Measurements from ENCODE around the gene KIFC3.
"Not testable (repeated sequence)": the region's sequence is repeated elsewhere in the genome, so short reads cannot be mapped to it uniquely, and the experiment has no call there.

The KIFC3 gene

GRCh38 chr16:57748596-57748995 lies 53.7 kb downstream of the KIFC3 start:
- 94% methylated on average over 11 of the region's 11 CpGs for WGBS
- H3K36me3 ChIP-seq (ENCODE audit: insufficient read depth, low read length): peaks cover 10% of the 10 kb centered on the region
- no peaks in the 10 kb centered on the region for H3K9me3 ChIP-seq (ENCODE audit: insufficient read depth, low read depth, low read length)
- no peaks in the 10 kb centered on the region for H3K4me1 ChIP-seq (ENCODE audit: insufficient read depth, low read length)
- H3K4me3 ChIP-seq (ENCODE audit: low read length): no peak overlapping the region
- no peak overlapping the region for H3K9ac ChIP-seq (ENCODE audit: low read depth, low read length)
- H3K27ac ChIP-seq (ENCODE audit: low read depth, low read length): no peak overlapping the region
- no peaks in the 10 kb centered on the region for H3K27me3 ChIP-seq (ENCODE audit: insufficient read depth, low read length)

DNA sequence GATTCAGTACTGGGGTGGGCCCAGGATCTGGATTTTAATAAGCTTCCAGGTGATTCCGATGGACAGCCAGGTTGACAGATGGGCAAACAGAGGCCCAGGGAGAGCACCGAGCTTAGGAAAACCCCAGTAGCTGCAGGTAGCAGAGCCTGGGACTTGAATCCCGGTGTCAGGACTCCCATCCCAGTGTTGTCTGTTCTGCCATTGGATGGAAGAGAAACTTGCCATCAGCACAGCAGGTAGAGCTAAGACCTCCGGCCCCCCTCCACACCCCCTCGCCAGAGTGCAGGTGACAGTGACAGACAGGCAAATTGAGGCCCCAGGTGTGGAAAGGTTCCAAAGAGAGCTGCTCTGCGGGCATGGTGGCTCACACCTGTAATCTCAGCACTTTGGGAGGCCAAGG lies 54.3 kb downstream of the KIFC3 start:
- 96% methylated on average over 6 of the region's 6 CpGs for WGBS
- H3K9me3 ChIP-seq (ENCODE audit: insufficient read depth, low read depth, low read length): no peaks in the 10 kb centered on the region
- no peak overlapping the region for H3K4me3 ChIP-seq (ENCODE audit: low read length)
- no peaks in the 10 kb centered on the region for H3K4me1 ChIP-seq (ENCODE audit: insufficient read depth, low read length)
- no peaks in the 10 kb centered on the region for H3K27me3 ChIP-seq (ENCODE audit: insufficient read depth, low read length)
- H3K27ac ChIP-seq (ENCODE audit: low read depth, low read length): no peak overlapping the region
- H3K9ac ChIP-seq (ENCODE audit: low read depth, low read length): no peak overlapping the region
- H3K36me3 ChIP-seq (ENCODE audit: insufficient read depth, low read length): peaks cover 10% of the 10 kb centered on the region

- Histone ChIP-seq H3K36me3 (ENCODE audit: insufficient read depth, low read length) (peaks cover 13% of the 10 kb centered on the region), H3K27ac (ENCODE audit: low read depth, low read length) (no peak overlapping the region)
- WGBS: 96% methylated on average over 12 of the region's 12 CpGs
These were observed 54.8 kb downstream of the KIFC3 start for GRCh38 chr16:57747496-57747895.

GRCh38 chr16:57747091-57747490 lies 55.2 kb downstream of the KIFC3 start:
- 93% methylated on average over 7 of the region's 7 CpGs for WGBS
- no peak overlapping the region for H3K27ac ChIP-seq (ENCODE audit: low read depth, low read length)
- peaks cover 16% of the 10 kb centered on the region for H3K36me3 ChIP-seq (ENCODE audit: insufficient read depth, low read length)

More at GRCh38 chr16:57747496-57747895, 54.8 kb downstream of the KIFC3 start:
- Histone ChIP-seq H3K4me3 (ENCODE audit: low read length) (no peak overlapping the region), H3K4me1 (ENCODE audit: insufficient read depth, low read length) (no peaks in the 10 kb centered on the region), H3K27me3 (ENCODE audit: insufficient read depth, low read length) (no peaks in the 10 kb centered on the region), H3K9ac (ENCODE audit: low read depth, low read length) (no peak overlapping the region), H3K9me3 (ENCODE audit: insufficient read depth, low read depth, low read length) (no peaks in the 10 kb centered on the region)

GRCh38 chr16:57746316-57746715 lies 56.0 kb downstream of the KIFC3 start:
- not testable (repeated sequence) for H3K27me3 ChIP-seq (ENCODE audit: insufficient read depth, low read length); H3K27ac ChIP-seq (ENCODE audit: low read depth, low read length); H3K9ac ChIP-seq (ENCODE audit: low read depth, low read length); H3K4me3 ChIP-seq (ENCODE audit: low read length); H3K4me1 ChIP-seq (ENCODE audit: insufficient read depth, low read length); H3K9me3 ChIP-seq (ENCODE audit: insufficient read depth, low read depth, low read length)
- H3K36me3 ChIP-seq (ENCODE audit: insufficient read depth, low read length): peaks cover 15% of the 10 kb centered on the region; the same call in 1 of the 2 replicates
- WGBS: 86% methylated on average over 7 of the region's 7 CpGs

More at GRCh38 chr16:57747091-57747490, 55.2 kb downstream of the KIFC3 start:
- Histone ChIP-seq H3K27me3 (ENCODE audit: insufficient read depth, low read length) (no peaks in the 10 kb centered on the region), H3K4me1 (ENCODE audit: insufficient read depth, low read length) (no peaks in the 10 kb centered on the region), H3K4me3 (ENCODE audit: low read length) (no peak overlapping the region), H3K9ac (ENCODE audit: low read depth, low read length) (no peak overlapping the region), H3K9me3 (ENCODE audit: insufficient read depth, low read depth, low read length) (no peaks in the 10 kb centered on the region)

DNA sequence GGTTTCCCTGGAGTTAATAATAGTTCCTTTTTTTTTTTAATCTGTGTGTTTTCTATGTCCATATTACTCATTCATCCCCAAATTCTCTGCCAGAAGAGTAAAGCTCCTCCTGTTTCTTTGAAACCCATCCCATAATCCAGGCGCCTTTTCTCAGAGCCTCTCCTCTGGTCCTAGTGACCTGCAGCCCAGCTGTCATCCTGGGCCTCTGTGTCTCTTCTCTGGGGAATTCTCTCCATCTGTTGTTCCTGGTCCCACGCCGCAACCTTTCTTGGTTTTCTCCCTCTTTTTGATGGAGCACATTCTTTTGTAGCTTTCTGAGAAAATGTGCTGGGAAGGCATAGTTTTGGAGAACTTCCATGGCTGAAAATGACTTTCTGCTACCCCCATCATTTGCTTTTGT lies 56.5 kb downstream of the KIFC3 start:
- Histone ChIP-seq H3K27ac (ENCODE audit: low read depth, low read length) (no peak overlapping the region), H3K27me3 (ENCODE audit: insufficient read depth, low read length) (no peaks in the 10 kb centered on the region), H3K4me3 (ENCODE audit: low read length) (no peak overlapping the region), H3K4me1 (ENCODE audit: insufficient read depth, low read length) (no peaks in the 10 kb centered on the region), H3K9me3 (ENCODE audit: insufficient read depth, low read depth, low read length) (no peaks in the 10 kb centered on the region), H3K36me3 (ENCODE audit: insufficient read depth, low read length) (peaks cover 14% of the 10 kb centered on the region; the same call in 1 of the 2 replicates), H3K9ac (ENCODE audit: low read depth, low read length) (no peak overlapping the region)
- 96% methylated on average over 3 of the region's 3 CpGs for WGBS

DNA sequence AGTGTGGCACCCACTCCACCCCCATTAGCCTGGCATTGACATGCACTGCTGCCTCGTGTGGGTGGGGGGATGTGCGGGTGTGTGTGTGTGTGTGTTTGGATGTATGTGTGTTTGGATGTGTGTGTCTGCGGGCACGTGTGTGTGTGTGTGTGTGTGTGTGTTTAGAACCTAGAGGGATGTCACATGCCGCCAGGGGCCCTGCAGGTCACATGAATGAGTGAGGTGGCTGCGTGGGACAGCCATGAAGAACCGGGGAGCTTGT lies 57.7 kb downstream of the KIFC3 start:
- Histone ChIP-seq H3K27me3 (ENCODE audit: insufficient read depth, low read length) (no peaks in the 10 kb centered on the region), H3K4me1 (ENCODE audit: insufficient read depth, low read length) (no peaks in the 10 kb centered on the region), H3K36me3 (ENCODE audit: insufficient read depth, low read length) (peaks cover 14% of the 10 kb centered on the region; the same call in 1 of the 2 replicates), H3K9ac (ENCODE audit: low read depth, low read length) (no peak overlapping the region), H3K4me3 (ENCODE audit: low read length) (no peak overlapping the region), H3K27ac (ENCODE audit: low read depth, low read length) (no peak overlapping the region), H3K9me3 (ENCODE audit: insufficient read depth, low read depth, low read length) (no peaks in the 10 kb centered on the region)
- 91% methylated on average over 7 of the region's 7 CpGs for WGBS

- H3K9me3 ChIP-seq (ENCODE audit: insufficient read depth, low read depth, low read length): no peaks in the 10 kb centered on the region
- H3K9ac ChIP-seq (ENCODE audit: low read depth, low read length): no peak overlapping the region
- no peaks in the 10 kb centered on the region for H3K27me3 ChIP-seq (ENCODE audit: insufficient read depth, low read length)
- H3K36me3 ChIP-seq (ENCODE audit: insufficient read depth, low read length): peaks cover 14% of the 10 kb centered on the region; the same call in 1 of the 2 replicates
- 90% methylated on average over 23 of the region's 23 CpGs for WGBS
- no peak overlapping the region for H3K4me3 ChIP-seq (ENCODE audit: low read length)
- H3K4me1 ChIP-seq (ENCODE audit: insufficient read depth, low read length): no peaks in the 10 kb centered on the region
- H3K27ac ChIP-seq (ENCODE audit: low read depth, low read length): no peak overlapping the region
These were observed 58.2 kb downstream of the KIFC3 start for GRCh38 chr16:57743886-57744641.

GRCh38 chr16:57743458-57743857 lies 58.8 kb downstream of the KIFC3 start:
- Histone ChIP-seq H3K4me1 (ENCODE audit: insufficient read depth, low read length) (no peaks in the 10 kb centered on the region), H3K4me3 (ENCODE audit: low read length) (no peak overlapping the region), H3K9me3 (ENCODE audit: insufficient read depth, low read depth, low read length) (no peaks in the 10 kb centered on the region), H3K9ac (ENCODE audit: low read depth, low read length) (no peak overlapping the region), H3K27ac (ENCODE audit: low read depth, low read length) (no peak overlapping the region), H3K36me3 (ENCODE audit: insufficient read depth, low read length) (peaks cover 14% of the 10 kb centered on the region; the same call in 1 of the 2 replicates), H3K27me3 (ENCODE audit: insufficient read depth, low read length) (no peaks in the 10 kb centered on the region)
- WGBS: 94% methylated on average over 7 of the region's 10 CpGs

DNA sequence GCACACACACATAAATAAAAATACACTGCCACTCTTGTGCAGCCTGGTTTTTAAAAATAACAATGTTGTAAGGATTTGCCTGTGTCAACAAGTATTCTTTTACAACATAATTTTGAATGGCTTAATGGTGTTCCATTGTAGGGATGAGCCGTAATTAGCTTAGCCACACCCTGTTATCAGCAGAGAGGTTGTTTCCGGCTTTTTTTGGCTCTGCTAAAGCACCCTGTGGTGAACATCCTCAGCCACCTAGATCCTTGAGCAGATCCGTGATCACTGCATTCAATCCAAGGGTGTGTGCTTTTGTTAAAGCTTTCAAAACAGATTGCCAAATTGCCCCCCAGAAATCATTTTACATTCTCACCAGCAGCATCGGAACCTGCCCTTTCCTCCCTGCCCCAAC lies 59.7 kb downstream of the KIFC3 start:
- 79% methylated on average over 4 of the region's 4 CpGs for WGBS
- Histone ChIP-seq H3K9me3 (ENCODE audit: insufficient read depth, low read depth, low read length) (no peaks in the 10 kb centered on the region), H3K4me1 (ENCODE audit: insufficient read depth, low read length) (no peaks in the 10 kb centered on the region)

DNA sequence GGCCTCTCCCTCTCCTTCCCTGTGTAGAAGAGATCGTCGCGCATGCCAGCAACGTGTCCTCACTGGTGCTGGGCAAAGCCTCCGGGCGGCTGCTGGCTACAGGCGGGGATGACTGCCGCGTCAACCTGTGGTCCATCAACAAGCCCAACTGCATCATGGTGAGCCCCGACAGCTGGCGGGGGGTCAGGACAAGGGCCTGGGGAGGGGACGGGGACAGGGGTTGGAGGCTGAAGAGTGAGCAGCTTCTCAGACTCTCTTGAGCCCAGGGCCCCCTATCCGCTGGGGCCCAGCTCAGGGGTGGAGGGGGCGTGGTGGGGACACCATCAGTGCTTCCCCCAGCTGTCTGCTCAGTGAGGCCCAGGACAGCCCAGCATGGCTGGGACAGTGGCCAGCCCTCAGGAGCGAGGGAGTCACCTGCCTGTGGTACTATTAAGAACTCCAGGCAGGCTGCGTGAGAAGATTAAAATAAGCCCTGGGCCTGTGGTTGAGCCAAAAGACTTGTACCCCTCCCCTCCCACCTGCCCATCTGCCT lies 60.6 kb downstream of the KIFC3 start:
- Histone ChIP-seq H3K4me3 (ENCODE audit: low read length) (no peak overlapping the region), H3K4me1 (ENCODE audit: insufficient read depth, low read length) (peaks cover 3% of the 10 kb centered on the region; the same call in 1 of the 2 replicates), H3K27ac (ENCODE audit: low read depth, low read length) (no peak overlapping the region), H3K36me3 (ENCODE audit: insufficient read depth, low read length) (peaks cover 24% of the 10 kb centered on the region; the same call in 1 of the 2 replicates), H3K27me3 (ENCODE audit: insufficient read depth, low read length) (no peaks in the 10 kb centered on the region), H3K9ac (ENCODE audit: low read depth, low read length) (no peak overlapping the region), H3K9me3 (ENCODE audit: insufficient read depth, low read depth, low read length) (no peaks in the 10 kb centered on the region)
- 94% methylated on average over 16 of the region's 16 CpGs for WGBS

More for the DNA sequence above, 59.7 kb downstream of the KIFC3 start:
- Histone ChIP-seq H3K9ac (ENCODE audit: low read depth, low read length) (no peak overlapping the region), H3K27ac (ENCODE audit: low read depth, low read length) (no peak overlapping the region), H3K36me3 (ENCODE audit: insufficient read depth, low read length) (peaks cover 19% of the 10 kb centered on the region; the same call in 1 of the 2 replicates), H3K4me3 (ENCODE audit: low read length) (no peak overlapping the region), H3K27me3 (ENCODE audit: insufficient read depth, low read length) (no peaks in the 10 kb centered on the region)

Data from HUES64 (cell line).